Measurements from ENCODE around the gene RANBP9.

DNA sequence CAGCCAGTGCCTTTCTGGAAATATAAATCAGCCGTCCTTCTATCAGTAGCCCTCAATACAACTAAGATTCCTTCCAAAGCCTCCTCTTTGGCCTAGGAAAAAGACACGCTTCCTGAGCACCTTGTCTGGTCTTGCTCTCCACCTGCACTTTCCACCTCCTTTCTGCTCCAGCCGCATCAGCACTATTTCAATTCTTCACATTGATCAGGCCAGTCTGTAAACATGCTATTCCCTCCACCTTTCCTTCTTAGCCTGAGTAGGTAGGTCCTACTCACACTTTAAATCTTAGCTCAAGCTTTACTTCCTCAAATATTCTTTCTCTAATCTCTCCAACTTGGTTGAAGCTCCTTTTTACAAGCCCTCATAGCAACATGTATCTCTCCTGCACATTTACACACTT lies 11.4 kb downstream of the RANBP9 start:
- no peak for TF ChIP-seq EZH2 (IDR thresholded peaks at IDR 0.05; ENCODE audit: low read depth)
- TF ChIP-seq, protein P1, sequence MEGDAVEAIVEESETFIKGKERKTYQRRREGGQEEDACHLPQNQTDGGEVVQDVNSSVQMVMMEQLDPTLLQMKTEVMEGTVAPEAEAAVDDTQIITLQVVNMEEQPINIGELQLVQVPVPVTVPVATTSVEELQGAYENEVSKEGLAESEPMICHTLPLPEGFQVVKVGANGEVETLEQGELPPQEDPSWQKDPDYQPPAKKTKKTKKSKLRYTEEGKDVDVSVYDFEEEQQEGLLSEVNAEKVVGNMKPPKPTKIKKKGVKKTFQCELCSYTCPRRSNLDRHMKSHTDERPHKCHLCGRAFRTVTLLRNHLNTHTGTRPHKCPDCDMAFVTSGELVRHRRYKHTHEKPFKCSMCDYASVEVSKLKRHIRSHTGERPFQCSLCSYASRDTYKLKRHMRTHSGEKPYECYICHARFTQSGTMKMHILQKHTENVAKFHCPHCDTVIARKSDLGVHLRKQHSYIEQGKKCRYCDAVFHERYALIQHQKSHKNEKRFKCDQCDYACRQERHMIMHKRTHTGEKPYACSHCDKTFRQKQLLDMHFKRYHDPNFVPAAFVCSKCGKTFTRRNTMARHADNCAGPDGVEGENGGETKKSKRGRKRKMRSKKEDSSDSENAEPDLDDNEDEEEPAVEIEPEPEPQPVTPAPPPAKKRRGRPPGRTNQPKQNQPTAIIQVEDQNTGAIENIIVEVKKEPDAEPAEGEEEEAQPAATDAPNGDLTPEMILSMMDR (conservative IDR thresholded peaks at IDR 0.05), result no peak
